Caco-2 (cell line): ENCODE measurements around the gene TMCC2. TPM values are rescaled to one million over a fixed set of nuclear protein-coding genes. Genes with fewer than 3 reads are reported as not detected.
A peak's percentile ranks its signal among the peaks of the same experiment; 100 is the strongest.

Experiments
- BruUV-seq: library from RNA; stranded (reverse); fragments of 400-500 nt; replicated peaks from 2 replicates; lab custom pipeline; 2021; lab: Mats Ljungman, UMichigan
- CTCF ChIA-PET: fragments of 300-600 bp; sonication (Branson Sonifier 250); formaldehyde crosslinking; loops from one replicate; lab custom pipeline; 2022; ENCODE audit warnings: antibody characterized with exemption; lab: Charles Lee
- POLR2A ChIA-PET: fragments of 300-600 bp; sonication (Branson Sonifier 250); formaldehyde crosslinking; loops from one replicate; lab custom pipeline; 2022; ENCODE audit warnings: antibody characterized with exemption; lab: Charles Lee
- DNase-seq, 2 experiments: peaks; one replicate each; pipeline versions ENCODE4 v3.0.0 to v3.0.0-alpha.2; 2020 to 2022
- H3K27me3 ChIP-seq: replicated peaks from 2 replicates; pipeline ENCODE4 v1.6.0; 2011; ENCODE audit warnings: low read length; ENCODE audit not compliant: control insufficient read depth, insufficient read depth
- H3K36me3 ChIP-seq: 2 replicates; pipeline ENCODE4 v1.5.1; 2011; ENCODE audit warnings: low read length; ENCODE audit not compliant: control insufficient read depth, insufficient read depth
- H3K4me1 ChIP-seq: fragments of 250-450 bp; sonication (Bioruptor Pico); 2 replicates; pipeline ENCODE4 v1.5.1; 2020; ENCODE audit warnings: mild to moderate bottlenecking
- H3K4me3 ChIP-seq: 2 replicates; pipeline ENCODE4 v1.5.1; 2011; ENCODE audit warnings: low read depth, mild to moderate bottlenecking, control low read depth, low read length
- H3K9me3 ChIP-seq: fragments of 250-450 bp; sonication (Bioruptor Pico); 2 replicates; pipeline ENCODE4 v1.5.1; 2020; ENCODE audit warnings: mild to moderate bottlenecking, moderate library complexity
- H3K27ac Mint-ChIP-seq: one replicate; pipeline ENCODE4 v1.8.0; 2022; ENCODE audit warnings: mixed read lengths; ENCODE audit not compliant: unreplicated experiment
- H3K27me3 Mint-ChIP-seq: one replicate; pipeline ENCODE4 v1.8.0; 2022; ENCODE audit warnings: mixed read lengths; ENCODE audit not compliant: insufficient read depth, unreplicated experiment
- H3K36me3 Mint-ChIP-seq: one replicate; pipeline ENCODE4 v1.8.0; 2022; ENCODE audit warnings: mild to moderate bottlenecking, mixed read lengths; ENCODE audit not compliant: insufficient read depth, unreplicated experiment
- H3K4me1 Mint-ChIP-seq: one replicate; pipeline ENCODE4 v1.8.0; 2022; ENCODE audit warnings: low read depth, mixed read lengths; ENCODE audit not compliant: unreplicated experiment
- H3K4me3 Mint-ChIP-seq: one replicate; pipeline ENCODE4 v1.8.0; 2022; ENCODE audit warnings: mild to moderate bottlenecking, moderate library complexity, mixed read lengths; ENCODE audit not compliant: unreplicated experiment
- H3K9me3 Mint-ChIP-seq: one replicate; pipeline ENCODE4 v1.8.0; 2022; ENCODE audit warnings: mixed read lengths; ENCODE audit not compliant: unreplicated experiment
- CTCF ChIP-seq, 2 experiments: fragments of 200-600 bp in 1 of 2; IDR thresholded peaks; 1 replicate in 1 of 2; 2 replicates in 1 of 2; pipeline versions ENCODE4 v1.5.1 to v1.8.0; 2011 to 2022; ENCODE audit warnings: antibody characterized with exemption in 1 of 2, control low read depth in 1 of 2, inconsistent platforms in 1 of 2, low read depth in 1 of 2, low read length in 1 of 2, mild to moderate bottlenecking in 1 of 2, moderate library complexity in 1 of 2; ENCODE audit not compliant: insufficient read depth in 1 of 2, severe bottlenecking in 1 of 2, unreplicated experiment in 1 of 2
- intact Hi-C: fragments of 100-400 bp; cut with micrococcal nuclease; formaldehyde crosslinking; loops from one replicate; pipeline ENCODE4 v1.10.0; 2022; ENCODE audit not compliant: unreplicated experiment
- total RNA-seq: library from RNA; stranded (reverse); gene quantifications from 2 replicates; pipeline ENCODE4 v1.2.3, GENCODE V29; 2022

TMCC2 gene
- total RNA-seq, 1 experiment from 2014 or later: 0.91 TPM

DNA sequence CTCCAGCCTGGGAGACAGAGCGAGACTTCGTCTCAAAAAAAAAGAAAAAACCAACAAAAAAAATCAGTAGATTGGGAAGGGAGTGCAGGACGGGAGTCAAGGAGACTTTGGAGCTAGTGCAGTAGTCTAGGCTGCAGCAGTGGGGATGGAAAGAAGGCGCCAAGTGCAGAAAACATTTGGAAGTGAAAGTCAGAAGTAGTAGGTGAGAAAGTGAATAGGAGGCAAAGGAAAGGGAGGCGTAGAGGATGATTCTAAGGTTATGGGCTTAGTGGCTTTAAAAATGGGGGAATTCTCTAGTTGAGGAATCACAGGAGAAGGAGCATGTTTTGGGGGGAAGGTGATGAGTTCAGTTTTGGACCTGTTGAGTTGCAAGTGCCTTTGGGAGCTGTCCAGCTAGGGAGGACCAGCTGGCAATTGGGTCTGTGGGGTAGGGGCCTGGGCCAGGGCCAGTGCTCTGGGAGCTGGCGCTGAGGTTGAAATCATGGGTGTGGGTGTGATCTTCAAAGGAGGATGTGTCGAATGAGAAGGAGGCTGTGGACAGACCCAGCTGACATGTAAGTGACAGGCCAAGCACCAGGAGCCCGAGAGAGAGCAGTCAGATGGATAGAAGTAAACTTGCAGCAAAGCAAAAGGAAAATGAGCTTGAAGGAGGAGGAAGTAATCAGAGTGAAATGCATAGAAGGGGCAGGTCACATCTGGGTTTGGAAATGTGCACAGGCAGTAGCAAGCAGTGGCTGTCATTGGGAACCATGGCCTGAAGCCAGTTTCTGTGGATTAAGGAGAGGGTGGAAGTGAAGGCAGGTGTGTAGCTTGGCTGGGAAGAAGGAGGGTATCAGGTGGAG is 15.8 kb downstream of the TMCC2 start:
- no peak overlapping the region for H3K27ac Mint-ChIP-seq
- TF ChIP-seq CTCF (IDR thresholded peaks at IDR 0.05; ENCODE audit: insufficient read depth in 1 of 2, low read depth in 1 of 2, low read length in 1 of 2, severe bottlenecking in 1 of 2, unreplicated experiment in 1 of 2): no peak
- H3K4me1 Mint-ChIP-seq: no peaks in the 10 kb centered on the region
- Histone ChIP-seq H3K4me3 (no peak overlapping the region), H3K4me1 (no peaks in the 10 kb centered on the region), H3K9me3 (no peaks in the 10 kb centered on the region), H3K27me3 (no peaks in the 10 kb centered on the region), H3K36me3 (no peaks in the 10 kb centered on the region)
- no peaks in the 10 kb centered on the region for H3K36me3 Mint-ChIP-seq
- no peak overlapping the region for H3K4me3 Mint-ChIP-seq
- ChIA-PET POLR2A (no interaction called here), CTCF (no interaction called here)
- H3K9me3 Mint-ChIP-seq: no peaks in the 10 kb centered on the region
- intact Hi-C loops: no loop called here
- DNase-seq: peak in 1 of 2 experiments; percentile 19
- H3K27me3 Mint-ChIP-seq: peaks cover 5% of the 10 kb centered on the region
- no TSS peak for BruUV-seq

DNA sequence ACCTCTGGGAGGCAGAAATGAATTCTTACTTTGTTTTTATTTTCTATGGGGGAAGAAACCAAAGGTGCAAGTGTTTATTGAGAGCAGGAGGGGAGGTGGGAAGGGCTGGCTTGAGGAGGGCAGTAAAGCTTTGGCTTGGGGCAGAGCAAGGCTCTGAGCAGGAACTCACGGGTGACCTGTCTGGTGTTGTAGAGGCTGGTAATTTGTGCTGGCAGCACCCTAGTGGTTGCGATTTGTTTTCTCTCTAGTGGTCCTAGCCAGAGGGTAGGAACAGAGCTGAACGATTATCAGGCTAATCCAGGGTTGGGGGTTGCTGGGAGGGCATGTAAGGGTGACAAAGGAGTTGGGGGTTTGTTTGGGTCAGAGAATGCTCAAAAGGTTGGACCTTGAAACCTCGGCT is 16.6 kb downstream of the TMCC2 start:
- Mint-ChIP-seq H3K27ac (no peak overlapping the region), H3K4me1 (no peaks in the 10 kb centered on the region), H3K27me3 (peaks cover 5% of the 10 kb centered on the region), H3K36me3 (no peaks in the 10 kb centered on the region), H3K9me3 (no peaks in the 10 kb centered on the region), H3K4me3 (no peak overlapping the region)
- no peaks in the 10 kb centered on the region for H3K36me3 ChIP-seq
- POLR2A ChIA-PET: no interaction called here
- H3K9me3 ChIP-seq: no peaks in the 10 kb centered on the region
- no peak for TF ChIP-seq CTCF (IDR thresholded peaks at IDR 0.05; ENCODE audit: insufficient read depth in 1 of 2, low read depth in 1 of 2, low read length in 1 of 2, severe bottlenecking in 1 of 2, unreplicated experiment in 1 of 2)
- intact Hi-C loops: no loop called here
- CTCF ChIA-PET: no interaction called here
- BruUV-seq: no TSS peak
- H3K27me3 ChIP-seq: no peaks in the 10 kb centered on the region
- H3K4me3 ChIP-seq: no peak overlapping the region
- peak in 1 of 2 experiments; percentile 2 for DNase-seq
- H3K4me1 ChIP-seq: no peaks in the 10 kb centered on the region

- no peaks in the 10 kb centered on the region for H3K4me1 ChIP-seq
- H3K9me3 ChIP-seq: no peaks in the 10 kb centered on the region
- intact Hi-C loops: no loop called here
- H3K27me3 Mint-ChIP-seq: peaks cover 5% of the 10 kb centered on the region
- no peak for TF ChIP-seq CTCF (IDR thresholded peaks at IDR 0.05; ENCODE audit: insufficient read depth in 1 of 2, low read depth in 1 of 2, low read length in 1 of 2, severe bottlenecking in 1 of 2, unreplicated experiment in 1 of 2)
- no peaks in the 10 kb centered on the region for H3K4me1 Mint-ChIP-seq
- POLR2A ChIA-PET: no interaction called here
- H3K36me3 Mint-ChIP-seq: no peaks in the 10 kb centered on the region
- no peaks in the 10 kb centered on the region for H3K9me3 Mint-ChIP-seq
- H3K27ac Mint-ChIP-seq: no peak overlapping the region
- no peak overlapping the region for H3K4me3 Mint-ChIP-seq
- no peak overlapping the region for H3K4me3 ChIP-seq
- no peaks in the 10 kb centered on the region for H3K27me3 ChIP-seq
- BruUV-seq: no TSS peak
- CTCF ChIA-PET: no interaction called here
- H3K36me3 ChIP-seq: no peaks in the 10 kb centered on the region
- DNase-seq: peak in 1 of 2 experiments; percentile 11
These were observed 17.4 kb downstream of the TMCC2 start for GRCh38 chr1:205245096-205245495.
